Frontal cortex (tissue), 4 donors: ENCODE data around the gene SH2D3A. TPM values are rescaled to one million over a fixed set of nuclear protein-coding genes. Genes with fewer than 3 reads are reported as not detected.
"Not testable (repeated sequence)": the region's sequence is repeated elsewhere in the genome, so short reads cannot be mapped to it uniquely, and the experiment has no call there.

Experiments used
- DNase-seq, 2 donors: peaks; one replicate each; pipeline ENCODE4 v3.0.0; 2012; ENCODE audit warnings: low spot score in 2 of 2
- FAIRE-seq: peaks from 2 replicates; lab custom pipeline; 2012; peaks lifted over from hg19 to GRCh38; lab: Jason Lieb, UNC
- total RNA-seq: library from RNA; depleted of rRNA; stranded (reverse); fragments of >200 nt; gene quantifications from one replicate; pipeline ENCODE4 v1.2.3, GENCODE V29; 2014
- donor health status: control.
- donor health status: control.
- donor health status: control.

Gene SH2D3A
- total RNA-seq, 1 donor from 2014 or later = 0.82 TPM

GRCh38 chr19:6762253-6762797 is 4.9 kb downstream of the SH2D3A start:
- not testable (repeated sequence) for DNase-seq, FAIRE-seq

- DNase-seq = no peak
- no peak for FAIRE-seq
These were observed 6.1 kb downstream of the SH2D3A start for GRCh38 chr19:6761053-6761676.

- DNase-seq (no peak), FAIRE-seq (no peak)
These were observed 6.6 kb downstream of the SH2D3A start for GRCh38 chr19:6760606-6761005.

GRCh38 chr19:6754653-6755463 is 12.4 kb downstream of the SH2D3A start:
- DNase-seq (no peak), FAIRE-seq (no peak)

DNA sequence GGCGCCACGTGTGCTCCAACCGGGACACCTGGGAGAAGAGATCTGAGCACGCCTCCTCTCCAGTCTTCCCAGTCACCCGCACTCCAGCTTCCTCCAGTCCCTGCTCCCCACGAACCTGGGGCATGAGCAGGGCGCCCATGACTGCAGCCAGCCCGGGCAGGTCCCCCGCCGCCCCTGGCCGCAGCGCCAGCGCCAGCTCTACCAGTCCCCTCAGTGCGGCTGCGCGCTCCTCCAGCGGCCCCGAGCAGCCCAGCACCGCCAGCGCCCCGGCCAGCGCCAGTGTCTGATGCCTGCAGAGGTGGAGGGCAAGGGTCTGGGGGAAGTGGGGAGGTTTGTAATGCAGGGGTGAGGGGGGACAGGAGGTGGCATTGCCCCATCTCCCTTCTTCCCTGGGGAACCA is 13.1 kb downstream of the SH2D3A start:
- DNase-seq = no peak
- FAIRE-seq = no peak

GRCh38 chr19:6753178-6754031 is 13.8 kb downstream of the SH2D3A start:
- FAIRE-seq = no peak
- DNase-seq = peak in 1 of 2 donors; percentile 80

DNA sequence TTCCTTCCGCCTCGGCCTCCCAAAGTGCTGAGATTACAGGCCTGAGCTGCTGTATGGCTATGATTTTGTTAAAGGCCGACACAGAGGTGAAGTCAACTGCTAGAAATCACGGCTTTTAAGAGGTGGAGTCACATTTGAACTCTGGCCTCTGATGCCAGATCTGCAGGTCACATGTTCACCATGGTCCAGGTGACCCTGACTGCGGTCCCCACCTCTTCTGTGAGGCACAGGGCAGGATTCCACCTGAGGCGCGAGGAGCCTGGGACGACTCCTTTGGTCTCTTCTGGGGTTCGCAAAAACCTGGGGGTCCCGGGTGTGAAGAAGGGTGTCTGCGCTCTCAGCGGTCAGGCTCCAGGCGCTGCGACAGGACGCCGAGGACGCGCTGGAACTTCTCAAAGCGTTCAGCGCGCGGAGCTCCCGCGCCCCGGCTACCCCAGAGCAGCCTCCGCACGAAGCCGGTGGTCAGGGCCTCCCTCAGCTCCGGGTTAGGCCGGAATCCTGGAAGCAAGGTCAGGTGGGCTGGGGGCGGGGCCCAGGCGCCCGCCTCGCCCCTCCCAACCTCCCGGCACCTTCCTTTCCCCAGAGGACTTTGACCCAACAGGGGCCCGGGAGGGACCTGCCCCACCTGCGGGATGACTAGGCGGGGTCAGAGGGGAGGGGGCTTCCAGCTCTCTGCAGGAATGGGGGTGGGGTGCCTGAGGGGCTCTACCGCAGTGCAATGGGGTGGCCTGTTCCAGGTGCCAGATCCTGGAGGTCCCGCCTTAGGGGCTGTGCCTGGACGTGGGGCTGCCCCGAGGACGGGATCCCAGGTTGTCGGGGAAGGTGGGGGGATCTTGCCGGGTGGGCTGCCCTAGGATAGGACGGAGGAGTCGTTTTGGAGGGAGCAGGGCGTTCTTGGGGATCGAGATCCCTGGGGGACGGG is 14.7 kb downstream of the SH2D3A start:
- FAIRE-seq (no peak), DNase-seq (no peak)

DNA sequence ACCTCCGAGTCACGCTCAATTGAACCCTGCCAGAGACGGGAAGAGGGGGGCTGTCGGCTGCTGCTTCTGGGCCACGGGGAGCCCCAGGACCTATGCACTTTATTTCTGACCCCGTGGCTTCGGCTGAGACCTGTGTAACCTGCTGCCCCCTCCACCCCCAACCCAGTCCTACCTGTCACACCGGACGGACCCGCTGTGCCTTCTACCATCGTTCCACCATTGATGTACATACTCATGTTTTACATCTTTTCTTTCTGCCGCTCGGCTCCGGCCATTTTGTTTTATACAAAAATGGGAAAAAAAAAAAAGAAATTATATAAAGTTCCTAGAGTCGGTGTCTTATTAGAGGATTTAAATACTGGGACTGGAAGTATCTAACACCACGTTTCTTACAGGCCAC is 16.0 kb downstream of the SH2D3A start:
- FAIRE-seq (no peak), DNase-seq (no peak)

- FAIRE-seq = no peak
- no peak for DNase-seq
These were observed 17.2 kb downstream of the SH2D3A start for GRCh38 chr19:6750062-6750461.

DNA sequence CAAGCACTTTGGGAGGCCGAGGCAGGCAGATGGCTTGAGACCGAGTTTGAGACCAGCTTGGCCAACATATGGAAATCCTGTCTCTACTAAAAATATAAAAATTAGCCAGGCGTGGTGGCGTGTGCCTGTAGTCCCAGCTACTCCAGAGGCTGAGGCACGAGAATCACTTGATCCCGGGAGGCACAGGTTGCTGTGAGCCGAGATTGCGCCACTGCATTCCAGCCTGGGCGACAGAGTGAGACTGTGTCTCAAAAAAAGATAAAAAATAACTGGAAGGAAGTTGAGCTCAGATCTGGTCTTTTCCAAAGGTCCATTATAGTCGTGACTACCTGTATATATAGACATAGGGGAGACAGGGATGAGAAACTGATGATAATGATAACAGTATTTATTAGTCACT is 18.7 kb downstream of the SH2D3A start:
- not testable (repeated sequence) for FAIRE-seq, DNase-seq

GRCh38 chr19:6745965-6746364 is 21.3 kb downstream of the SH2D3A start:
- DNase-seq (no peak), FAIRE-seq (no peak)

GRCh38 chr19:6744381-6745301 is 22.6 kb downstream of the SH2D3A start:
- no peak for FAIRE-seq
- DNase-seq = peak; percentile 71 to 80

- FAIRE-seq (no peak), DNase-seq (no peak)
These were observed 23.4 kb downstream of the SH2D3A start for GRCh38 chr19:6743714-6744380.

DNA sequence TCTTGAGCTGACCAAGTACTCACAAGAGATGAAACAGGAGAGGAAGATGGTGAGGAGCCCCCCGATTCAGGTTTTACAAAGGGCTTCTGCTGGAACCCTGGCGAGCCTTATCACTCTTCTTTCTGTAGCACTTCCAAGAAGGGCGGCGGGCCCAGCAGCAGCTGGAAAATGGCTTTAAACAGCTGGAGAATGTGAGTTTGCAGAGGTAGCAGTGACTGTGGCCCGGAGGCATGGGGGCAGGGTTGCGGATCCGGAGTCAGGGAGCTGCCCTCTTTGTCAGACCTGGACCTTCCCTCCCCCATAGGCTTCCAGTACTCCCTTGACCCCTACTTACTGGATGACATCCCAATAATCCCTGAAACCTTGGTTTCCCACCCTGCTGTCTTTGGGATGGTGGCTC is 24.2 kb downstream of the SH2D3A start:
- DNase-seq (no peak), FAIRE-seq (no peak)

- FAIRE-seq = no peak
- DNase-seq = peak in 1 of 2 donors; percentile 49
These were observed 26.5 kb downstream of the SH2D3A start for GRCh38 chr19:6740589-6741343.

- FAIRE-seq = no peak
- no peak for DNase-seq
These were observed 27.2 kb downstream of the SH2D3A start for GRCh38 chr19:6739883-6740588.
